ENCODE results near the gene MYCBP. TPM values are rescaled to one million over a fixed set of nuclear protein-coding genes. Genes with fewer than 3 reads are reported as not detected.
"Not testable (repeated sequence)": the region's sequence is repeated elsewhere in the genome, so short reads cannot be mapped to it uniquely, and the experiment has no call there.

Gene MYCBP
- total RNA-seq, 1 experiment from 2014 or later = 20.3 TPM

DNA sequence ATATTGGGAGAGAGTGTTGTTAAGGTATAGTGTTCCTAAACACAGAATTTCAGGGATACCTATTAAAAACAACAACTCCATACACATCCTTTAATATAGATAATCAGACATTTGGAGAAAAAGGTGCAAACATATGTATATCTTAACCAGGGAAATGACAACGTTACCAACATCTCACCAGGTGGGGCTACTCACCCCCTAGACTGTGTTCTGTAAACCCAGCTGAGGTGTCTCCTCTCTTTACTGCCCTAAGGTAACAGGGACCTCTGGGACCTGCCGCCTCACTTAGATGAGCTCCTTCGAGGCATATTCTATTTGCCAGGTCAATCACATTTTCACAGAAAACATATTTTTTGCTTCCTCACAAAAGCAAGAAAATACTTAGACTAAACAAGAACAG lies 26.9 kb downstream of the MYCBP start:
- ATAC-seq = no peak
- H3K4me2 ChIP-seq (ENCODE audit: low read length) = no peak overlapping the region
- no peaks in the 10 kb centered on the region for H4K20me1 ChIP-seq (ENCODE audit: low read length)
- ChIA-PET CTCF (no interaction called here), POLR2A (ENCODE audit: unreplicated experiment) (interaction anchor here (0.7 kb wide), 1 partner anchor 21 kb away, joined by 6 read pairs; no protein-coding TSS in a partner anchor)
- peaks cover 12% of the 10 kb centered on the region; the same call in 1 of the 2 replicates for H3K36me3 ChIP-seq (ENCODE audit: low read depth, low read length)
- TF ChIP-seq, protein P1, sequence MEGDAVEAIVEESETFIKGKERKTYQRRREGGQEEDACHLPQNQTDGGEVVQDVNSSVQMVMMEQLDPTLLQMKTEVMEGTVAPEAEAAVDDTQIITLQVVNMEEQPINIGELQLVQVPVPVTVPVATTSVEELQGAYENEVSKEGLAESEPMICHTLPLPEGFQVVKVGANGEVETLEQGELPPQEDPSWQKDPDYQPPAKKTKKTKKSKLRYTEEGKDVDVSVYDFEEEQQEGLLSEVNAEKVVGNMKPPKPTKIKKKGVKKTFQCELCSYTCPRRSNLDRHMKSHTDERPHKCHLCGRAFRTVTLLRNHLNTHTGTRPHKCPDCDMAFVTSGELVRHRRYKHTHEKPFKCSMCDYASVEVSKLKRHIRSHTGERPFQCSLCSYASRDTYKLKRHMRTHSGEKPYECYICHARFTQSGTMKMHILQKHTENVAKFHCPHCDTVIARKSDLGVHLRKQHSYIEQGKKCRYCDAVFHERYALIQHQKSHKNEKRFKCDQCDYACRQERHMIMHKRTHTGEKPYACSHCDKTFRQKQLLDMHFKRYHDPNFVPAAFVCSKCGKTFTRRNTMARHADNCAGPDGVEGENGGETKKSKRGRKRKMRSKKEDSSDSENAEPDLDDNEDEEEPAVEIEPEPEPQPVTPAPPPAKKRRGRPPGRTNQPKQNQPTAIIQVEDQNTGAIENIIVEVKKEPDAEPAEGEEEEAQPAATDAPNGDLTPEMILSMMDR (conservative IDR thresholded peaks at IDR 0.05; ENCODE audit: low read depth, low read length) = no peak; the same call in 1 of the 2 replicates
- TF ChIP-seq EZH2phosphoT487 (IDR thresholded peaks at IDR 0.05; ENCODE audit: borderline replicate concordance, low read length) = no peak
- no peak for TF ChIP-seq EZH2 (IDR thresholded peaks at IDR 0.05; ENCODE audit: low read length, unreplicated experiment)
- DNase-seq = no peak
- no peak overlapping the region for H3K27ac ChIP-seq (ENCODE audit: low read length)
- BruUV-seq (replicated peaks) = no TSS peak
- H3K9ac ChIP-seq (ENCODE audit: low read length) = no peak overlapping the region
- no peaks in the 10 kb centered on the region for H3K27me3 ChIP-seq (ENCODE audit: low read length)
- no peaks in the 10 kb centered on the region for H3K4me1 ChIP-seq (ENCODE audit: insufficient read depth, low read length)
- H3K9me2 ChIP-seq (replicated peaks; ENCODE audit: low read length) = no peaks in the 10 kb centered on the region
- intact Hi-C loops (cut with micrococcal nuclease) = no loop called here
- no peaks in the 10 kb centered on the region for H3F3A ChIP-seq (ENCODE audit: low read length, unreplicated experiment)
- H3K9me3 ChIP-seq (ENCODE audit: low read length) = no peaks in the 10 kb centered on the region
- H2AFZ ChIP-seq (ENCODE audit: low read length) = no peak overlapping the region
- no peak overlapping the region for H3K4me3 ChIP-seq (ENCODE audit: low read length)
- no peaks in the 10 kb centered on the region for H3K79me2 ChIP-seq (ENCODE audit: low read length)

DNA sequence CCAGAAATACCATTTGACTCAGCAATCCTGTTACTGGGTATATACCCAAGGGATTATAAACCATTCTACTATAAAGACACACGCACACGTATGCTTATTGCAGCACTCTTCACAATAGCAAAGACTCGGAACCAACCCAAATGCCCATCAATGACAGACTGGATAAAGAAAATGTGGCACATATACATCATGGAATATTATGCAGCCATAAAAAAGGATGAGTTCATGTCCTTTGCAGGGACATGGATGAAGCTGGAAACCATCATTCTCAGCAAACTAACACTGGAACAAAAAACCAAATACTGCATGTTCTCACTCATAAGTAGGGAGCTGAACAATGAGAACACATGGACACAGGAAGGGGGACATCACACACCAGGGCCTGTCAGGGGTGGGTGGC lies 28.1 kb downstream of the MYCBP start:
- H3K4me2 ChIP-seq (ENCODE audit: low read length); POLR2A ChIA-PET (ENCODE audit: unreplicated experiment); DNase-seq; H3K27me3 ChIP-seq (ENCODE audit: low read length); ATAC-seq; H2AFZ ChIP-seq (ENCODE audit: low read length); H3K4me3 ChIP-seq (ENCODE audit: low read length); H3K36me3 ChIP-seq (ENCODE audit: low read depth, low read length); H3K9ac ChIP-seq (ENCODE audit: low read length); H3K27ac ChIP-seq (ENCODE audit: low read length); H3K4me1 ChIP-seq (ENCODE audit: insufficient read depth, low read length); H3K79me2 ChIP-seq (ENCODE audit: low read length); H3K9me3 ChIP-seq (ENCODE audit: low read length); intact Hi-C loops (cut with micrococcal nuclease); H3F3A ChIP-seq (ENCODE audit: low read length, unreplicated experiment); CTCF ChIA-PET; H3K9me2 ChIP-seq (replicated peaks; ENCODE audit: low read length); H4K20me1 ChIP-seq (ENCODE audit: low read length); BruUV-seq (replicated peaks): not testable (repeated sequence)

DNA sequence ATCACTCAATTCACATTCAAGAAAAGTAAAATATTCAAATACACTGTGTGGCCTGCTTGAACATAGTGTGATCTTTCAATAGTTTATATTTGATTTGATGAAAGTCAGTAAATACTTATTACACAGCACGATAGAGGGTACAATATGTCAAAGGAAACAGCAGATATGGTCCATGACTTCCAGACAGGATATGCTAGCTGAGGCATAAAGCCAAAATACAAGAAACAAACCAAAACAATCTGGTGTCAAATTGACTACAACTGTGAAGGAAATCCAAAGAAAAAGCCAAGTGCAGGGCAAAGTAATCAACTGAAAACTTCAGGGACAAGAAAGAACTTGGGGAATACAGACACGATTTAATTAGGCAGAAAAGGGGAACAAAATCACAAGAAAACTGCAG lies 32.9 kb downstream of the MYCBP start:
- H3K9me2 ChIP-seq (replicated peaks; ENCODE audit: low read length) = no peaks in the 10 kb centered on the region
- CTCF ChIA-PET = no interaction called here
- no peaks in the 10 kb centered on the region for H3K4me1 ChIP-seq (ENCODE audit: insufficient read depth, low read length)
- no peaks in the 10 kb centered on the region for H3F3A ChIP-seq (ENCODE audit: low read length, unreplicated experiment)
- no peak overlapping the region for H3K9ac ChIP-seq (ENCODE audit: low read length)
- H4K20me1 ChIP-seq (ENCODE audit: low read length) = no peaks in the 10 kb centered on the region
- no TSS peak for BruUV-seq (replicated peaks)
- TF ChIP-seq EZH2phosphoT487 (IDR thresholded peaks at IDR 0.05; ENCODE audit: borderline replicate concordance, low read length) (no peak), EZH2 (IDR thresholded peaks at IDR 0.05; ENCODE audit: low read length, unreplicated experiment) (no peak)
- TF ChIP-seq, protein P1 (conservative IDR thresholded peaks at IDR 0.05; ENCODE audit: low read depth, low read length) = no peak
- H3K4me3 ChIP-seq (ENCODE audit: low read length) = no peak overlapping the region
- peaks cover 11% of the 10 kb centered on the region; the same call in 1 of the 2 replicates for H3K36me3 ChIP-seq (ENCODE audit: low read depth, low read length)
- no peaks in the 10 kb centered on the region for H3K79me2 ChIP-seq (ENCODE audit: low read length)
- POLR2A ChIA-PET (ENCODE audit: unreplicated experiment) = no interaction called here
- ATAC-seq = no peak
- H3K9me3 ChIP-seq (ENCODE audit: low read length) = no peaks in the 10 kb centered on the region
- H3K27me3 ChIP-seq (ENCODE audit: low read length) = no peaks in the 10 kb centered on the region
- H3K27ac ChIP-seq (ENCODE audit: low read length) = no peak overlapping the region
- no peak overlapping the region for H2AFZ ChIP-seq (ENCODE audit: low read length)
- no peak overlapping the region for H3K4me2 ChIP-seq (ENCODE audit: low read length)
- DNase-seq = no peak
- intact Hi-C loops (cut with micrococcal nuclease) = no loop called here

Data from PC-3 (cell line).